IPS-18a (cell line): ENCODE data around the gene PLXND1.

ENCODE experiments used
- H3K27ac ChIP-seq: one replicate; pipeline ENCODE4 v1.5.1; 2013; ENCODE audit warnings: low read length
- H3K27me3 ChIP-seq: one replicate; pipeline ENCODE4 v1.6.1; 2013; ENCODE audit warnings: mild to moderate bottlenecking, low read length; ENCODE audit not compliant: control insufficient read depth, insufficient read depth
- H3K36me3 ChIP-seq: one replicate; pipeline ENCODE4 v1.6.1; 2013; ENCODE audit warnings: low read depth, low read length; ENCODE audit not compliant: control insufficient read depth
- H3K4me1 ChIP-seq: one replicate; pipeline ENCODE4 v1.6.1; 2013; ENCODE audit warnings: low read depth, low read length; ENCODE audit not compliant: control insufficient read depth
- H3K4me3 ChIP-seq: one replicate; pipeline ENCODE4 v1.5.1; 2013; ENCODE audit warnings: low read length
- H3K9ac ChIP-seq: one replicate; pipeline ENCODE4 v1.6.1; 2013; ENCODE audit warnings: mild to moderate bottlenecking, low read length, moderate library complexity
- H3K9me3 ChIP-seq: one replicate; pipeline ENCODE4 v1.6.1; 2013; ENCODE audit warnings: low read depth, low read length; ENCODE audit not compliant: control insufficient read depth

PLXND1 gene

GRCh38 chr3:129555616-129556357 lies 50.7 kb downstream of the PLXND1 start:
- no peak overlapping the region for H3K27ac ChIP-seq
- H3K9me3 ChIP-seq: no peaks in the 10 kb centered on the region
- H3K4me1 ChIP-seq: peaks cover 7% of the 10 kb centered on the region
- H3K9ac ChIP-seq: no peak overlapping the region
- no peaks in the 10 kb centered on the region for H3K27me3 ChIP-seq
- no peaks in the 10 kb centered on the region for H3K36me3 ChIP-seq
- no peak overlapping the region for H3K4me3 ChIP-seq

- Histone ChIP-seq H3K4me3 (no peak overlapping the region), H3K4me1 (peaks cover 4% of the 10 kb centered on the region), H3K36me3 (no peaks in the 10 kb centered on the region), H3K27ac (no peak overlapping the region), H3K27me3 (no peaks in the 10 kb centered on the region), H3K9ac (no peak overlapping the region), H3K9me3 (no peaks in the 10 kb centered on the region)
These were observed 51.3 kb downstream of the PLXND1 start for GRCh38 chr3:129555153-129555550.

GRCh38 chr3:129554356-129555152 lies 51.9 kb downstream of the PLXND1 start:
- Histone ChIP-seq H3K9me3 (no peaks in the 10 kb centered on the region), H3K27ac (no peak overlapping the region), H3K36me3 (no peaks in the 10 kb centered on the region), H3K4me3 (no peak overlapping the region), H3K27me3 (no peaks in the 10 kb centered on the region), H3K9ac (no peak overlapping the region), H3K4me1 (peaks cover 4% of the 10 kb centered on the region)

GRCh38 chr3:129553719-129554118 lies 52.8 kb downstream of the PLXND1 start:
- Histone ChIP-seq H3K9ac (no peak overlapping the region), H3K27ac (no peak overlapping the region), H3K9me3 (no peaks in the 10 kb centered on the region), H3K36me3 (no peaks in the 10 kb centered on the region), H3K4me3 (no peak overlapping the region), H3K27me3 (no peaks in the 10 kb centered on the region), H3K4me1 (peaks cover 4% of the 10 kb centered on the region)

GRCh38 chr3:129553171-129553570 lies 53.3 kb downstream of the PLXND1 start:
- H3K9me3 ChIP-seq: no peaks in the 10 kb centered on the region
- H3K27me3 ChIP-seq: no peaks in the 10 kb centered on the region
- H3K9ac ChIP-seq: no peak overlapping the region
- H3K4me1 ChIP-seq: no peaks in the 10 kb centered on the region
- no peak overlapping the region for H3K27ac ChIP-seq
- H3K4me3 ChIP-seq: no peak overlapping the region
- no peaks in the 10 kb centered on the region for H3K36me3 ChIP-seq

GRCh38 chr3:129552287-129553050 lies 54.0 kb downstream of the PLXND1 start:
- H3K4me1 ChIP-seq: no peaks in the 10 kb centered on the region
- no peaks in the 10 kb centered on the region for H3K9me3 ChIP-seq
- no peak overlapping the region for H3K4me3 ChIP-seq
- H3K36me3 ChIP-seq: no peaks in the 10 kb centered on the region
- no peaks in the 10 kb centered on the region for H3K27me3 ChIP-seq
- no peak overlapping the region for H3K27ac ChIP-seq
- no peak overlapping the region for H3K9ac ChIP-seq

- Histone ChIP-seq H3K4me3 (no peak overlapping the region), H3K9ac (no peak overlapping the region), H3K36me3 (no peaks in the 10 kb centered on the region), H3K9me3 (no peaks in the 10 kb centered on the region), H3K4me1 (no peaks in the 10 kb centered on the region), H3K27me3 (no peaks in the 10 kb centered on the region), H3K27ac (no peak overlapping the region)
These were observed 56.7 kb downstream of the PLXND1 start for GRCh38 chr3:129549805-129550204.

- H3K9ac ChIP-seq: no peak overlapping the region
- H3K36me3 ChIP-seq: no peaks in the 10 kb centered on the region
- no peaks in the 10 kb centered on the region for H3K9me3 ChIP-seq
- H3K27ac ChIP-seq: no peak overlapping the region
- H3K4me3 ChIP-seq: no peak overlapping the region
- H3K27me3 ChIP-seq: no peaks in the 10 kb centered on the region
- no peaks in the 10 kb centered on the region for H3K4me1 ChIP-seq
These were observed 57.3 kb downstream of the PLXND1 start for GRCh38 chr3:129549006-129549800.

GRCh38 chr3:129548104-129548965 lies 58.1 kb downstream of the PLXND1 start:
- no peak overlapping the region for H3K27ac ChIP-seq
- no peaks in the 10 kb centered on the region for H3K4me1 ChIP-seq
- H3K36me3 ChIP-seq: no peaks in the 10 kb centered on the region
- no peaks in the 10 kb centered on the region for H3K27me3 ChIP-seq
- no peaks in the 10 kb centered on the region for H3K9me3 ChIP-seq
- no peak overlapping the region for H3K4me3 ChIP-seq
- H3K9ac ChIP-seq: no peak overlapping the region

- Histone ChIP-seq H3K36me3 (no peaks in the 10 kb centered on the region), H3K4me3 (no peak overlapping the region), H3K4me1 (no peaks in the 10 kb centered on the region), H3K27me3 (no peaks in the 10 kb centered on the region), H3K27ac (no peak overlapping the region), H3K9ac (no peak overlapping the region), H3K9me3 (no peaks in the 10 kb centered on the region)
These were observed 59.2 kb downstream of the PLXND1 start for GRCh38 chr3:129547241-129547640.
